ENCODE measurements around the gene PYDC2.

DNA sequence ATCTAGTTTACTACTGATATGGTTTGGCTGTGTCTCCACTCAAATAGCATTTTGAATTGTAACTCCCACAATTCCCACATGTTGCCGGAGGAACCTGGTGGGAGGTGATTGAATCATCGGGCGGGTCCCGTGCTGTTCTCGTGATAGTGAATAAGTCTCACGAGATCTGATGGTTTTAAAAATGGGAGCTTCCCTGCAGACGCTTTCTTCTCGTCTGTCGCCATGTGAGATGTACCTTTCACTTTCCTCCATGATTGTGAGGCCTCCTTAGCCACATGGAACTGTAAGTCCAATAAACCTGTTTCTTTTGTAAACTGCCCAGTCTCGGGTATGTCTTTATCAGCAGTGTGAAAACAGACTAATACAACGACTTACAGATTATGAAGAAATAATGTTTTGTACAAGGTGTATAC is 35.6 kb upstream of the PYDC2 start:
- TF ChIP-seq GATA2 (IDR thresholded peaks at IDR 0.05; ENCODE audit: low read depth, low read length) = no peak
- TF ChIP-seq GATA3 (IDR thresholded peaks at IDR 0.05; ENCODE audit: low read depth, low read length) = no peak
